PC-3 (cell line): Measurements from ENCODE around the gene GABRG3. TPM values are rescaled to one million over a fixed set of nuclear protein-coding genes. Genes with fewer than 3 reads are reported as not detected.

Source experiments
- ATAC-seq: fragments of 200-7000 bp; cut with Tn5 transposase; 2 replicates; pipeline ENCODE4 v1.9.1; 2020; ENCODE audit warnings: mild to moderate bottlenecking, moderate library complexity
- BruUV-seq: library from RNA; stranded (reverse); fragments of 400-500 nt; replicated peaks from 2 replicates; lab custom pipeline; 2021; lab: Mats Ljungman, UMichigan
- CTCF ChIA-PET: fragments of 300-600 bp; sonication (Branson Sonifier 250); formaldehyde crosslinking; loops from one replicate; lab custom pipeline; 2022; ENCODE audit warnings: antibody characterized with exemption; lab: Charles Lee
- POLR2A ChIA-PET: fragments of 300-600 bp; sonication (Branson Sonifier 250); formaldehyde crosslinking; loops from one replicate; lab custom pipeline; 2022; ENCODE audit warnings: antibody characterized with exemption; ENCODE audit not compliant: unreplicated experiment; lab: Charles Lee
- DNase-seq: peaks from one replicate; pipeline ENCODE4 v3.0.0-alpha.2; 2015
- H2AFZ ChIP-seq: fragments of 300-600 bp; sonication (generic); 2 replicates; pipeline ENCODE4 v1.6.0; 2016; ENCODE audit warnings: antibody characterized with exemption, low read length
- H3F3A ChIP-seq: fragments of 300-600 bp; sonication (generic); one replicate; pipeline ENCODE4 v1.6.0; 2017; ENCODE audit warnings: antibody characterized with exemption, low read length, control low read depth, mild to moderate bottlenecking; ENCODE audit not compliant: unreplicated experiment
- H3K27ac ChIP-seq: fragments of 300-600 bp; sonication (generic); 2 replicates; pipeline ENCODE4 v1.5.1; 2016; ENCODE audit warnings: mild to moderate bottlenecking, low read length
- H3K27me3 ChIP-seq: fragments of 300-600 bp; sonication (generic); 2 replicates; pipeline ENCODE4 v1.6.1; 2016; ENCODE audit warnings: low read length, mixed read lengths
- H3K36me3 ChIP-seq: fragments of 300-600 bp; sonication (generic); 2 replicates; pipeline ENCODE4 v1.6.1; 2016; ENCODE audit warnings: low read depth, mixed run types, low read length, mixed read lengths
- H3K4me1 ChIP-seq: fragments of 300-600 bp; sonication (generic); 2 replicates; pipeline ENCODE4 v1.5.1; 2016; ENCODE audit warnings: low read length; ENCODE audit not compliant: insufficient read depth
- H3K4me2 ChIP-seq: fragments of 300-600 bp; sonication (generic); 2 replicates; pipeline ENCODE4 v1.6.0; 2016; ENCODE audit warnings: low read length
- H3K4me3 ChIP-seq: fragments of 300-600 bp; sonication (generic); 2 replicates; pipeline ENCODE4 v1.5.1; 2016; ENCODE audit warnings: mild to moderate bottlenecking, low read length, mixed read lengths
- H3K79me2 ChIP-seq: fragments of 300-600 bp; sonication (generic); 2 replicates; pipeline ENCODE4 v1.6.1; 2017; ENCODE audit warnings: low read length, mixed read lengths
- H3K9ac ChIP-seq: fragments of 300-600 bp; sonication (generic); 2 replicates; pipeline ENCODE4 v1.6.0; 2016; ENCODE audit warnings: mild to moderate bottlenecking, low read length
- H3K9me2 ChIP-seq: fragments of 300-600 bp; sonication (generic); replicated peaks from 2 replicates; pipeline ENCODE4 v1.6.1; 2016; ENCODE audit warnings: mixed run types, low read length, mixed read lengths
- H3K9me3 ChIP-seq: fragments of 300-600 bp; sonication (generic); 2 replicates; pipeline ENCODE4 v1.6.1; 2016; ENCODE audit warnings: low read length, mixed read lengths
- H4K20me1 ChIP-seq: fragments of 300-600 bp; sonication (generic); 2 replicates; pipeline ENCODE4 v1.6.1; 2016; ENCODE audit warnings: low read length, mixed read lengths
- CTCF ChIP-seq: fragments of 300-600 bp; sonication (generic); conservative IDR thresholded peaks from 2 replicates; pipeline ENCODE4 v1.5.1; 2017; ENCODE audit warnings: antibody characterized with exemption, low read depth, mild to moderate bottlenecking, low read length
- EZH2 ChIP-seq: fragments of 300-600 bp; sonication (generic); IDR thresholded peaks from one replicate; pipeline ENCODE4 v1.6.1; 2017; ENCODE audit warnings: antibody characterized with exemption, mild to moderate bottlenecking, low read length; ENCODE audit not compliant: unreplicated experiment
- EZH2phosphoT487 ChIP-seq: fragments of 300-600 bp; sonication (generic); IDR thresholded peaks from 2 replicates; pipeline ENCODE4 v1.6.1; 2018; ENCODE audit warnings: mild to moderate bottlenecking, antibody characterized with exemption, low read length, borderline replicate concordance
- intact Hi-C: fragments of 100-400 bp; cut with micrococcal nuclease; formaldehyde crosslinking; loops from 2 replicates; pipeline ENCODE4 v1.9.0; 2023
- total RNA-seq: library from RNA; depleted of rRNA; stranded (reverse); fragments of >200 nt; gene quantifications from 2 replicates; pipeline ENCODE4 v1.2.3, GENCODE V29; 2014

The GABRG3 gene
- total RNA-seq, 1 experiment from 2014 or later = 0.11 TPM

GRCh38 chr15:27133249-27133648, 162.3 kb downstream of the GABRG3 start:
- peaks cover 18% of the 10 kb centered on the region; the same call in 1 of the 2 replicates for H3K9me3 ChIP-seq
- H3K4me2 ChIP-seq = no peak overlapping the region
- no peak for ATAC-seq
- no peaks in the 10 kb centered on the region for H3F3A ChIP-seq
- no peak overlapping the region for H3K9ac ChIP-seq
- H3K36me3 ChIP-seq = no peaks in the 10 kb centered on the region
- TF ChIP-seq EZH2phosphoT487 = no peak
- no peak for TF ChIP-seq CTCF
- TF ChIP-seq EZH2 = no peak
- no TSS peak for BruUV-seq
- no peaks in the 10 kb centered on the region for H3K4me1 ChIP-seq
- no peak overlapping the region for H3K27ac ChIP-seq
- DNase-seq = no peak
- no peaks in the 10 kb centered on the region for H4K20me1 ChIP-seq
- no peaks in the 10 kb centered on the region for H3K9me2 ChIP-seq
- H3K4me3 ChIP-seq = no peak overlapping the region
- CTCF ChIA-PET = no interaction called here
- no peaks in the 10 kb centered on the region for H3K27me3 ChIP-seq
- no peaks in the 10 kb centered on the region for H3K79me2 ChIP-seq
- no peak overlapping the region for H2AFZ ChIP-seq
- intact Hi-C loops = no loop called here
- POLR2A ChIA-PET = no interaction called here

GRCh38 chr15:27134481-27134880, 163.5 kb downstream of the GABRG3 start:
- CTCF ChIA-PET = no interaction called here
- no TSS peak for BruUV-seq
- POLR2A ChIA-PET = no interaction called here
- Histone ChIP-seq H3K36me3 (no peaks in the 10 kb centered on the region), H3K9ac (no peak overlapping the region), H3K79me2 (no peaks in the 10 kb centered on the region), H3K4me1 (no peaks in the 10 kb centered on the region), H3F3A (no peaks in the 10 kb centered on the region), H3K4me2 (no peak overlapping the region), H4K20me1 (no peaks in the 10 kb centered on the region), H3K9me2 (no peaks in the 10 kb centered on the region), H3K27me3 (no peaks in the 10 kb centered on the region), H2AFZ (no peak overlapping the region), H3K9me3 (peaks cover 16% of the 10 kb centered on the region; the same call in 1 of the 2 replicates), H3K27ac (no peak overlapping the region), H3K4me3 (no peak overlapping the region)
- TF ChIP-seq CTCF = no peak
- DNase-seq (no peak), ATAC-seq (no peak)
- intact Hi-C loops = no loop called here

GRCh38 chr15:27135151-27135550, 164.2 kb downstream of the GABRG3 start:
- POLR2A ChIA-PET = no interaction called here
- intact Hi-C loops = no loop called here
- TF ChIP-seq CTCF (no peak), EZH2phosphoT487 (no peak), EZH2 (no peak)

More at GRCh38 chr15:27135151-27135550, 164.2 kb downstream of the GABRG3 start:
- Histone ChIP-seq H3K4me3 (no peak overlapping the region), H4K20me1 (no peaks in the 10 kb centered on the region), H3K36me3 (no peaks in the 10 kb centered on the region), H2AFZ (no peak overlapping the region), H3K79me2 (no peaks in the 10 kb centered on the region), H3F3A (no peaks in the 10 kb centered on the region), H3K4me1 (no peaks in the 10 kb centered on the region), H3K4me2 (no peak overlapping the region), H3K9ac (no peak overlapping the region), H3K9me3 (peaks cover 14% of the 10 kb centered on the region; the same call in 1 of the 2 replicates), H3K27me3 (no peaks in the 10 kb centered on the region), H3K27ac (no peak overlapping the region), H3K9me2 (no peaks in the 10 kb centered on the region)
- CTCF ChIA-PET = no interaction called here
- no peak for DNase-seq
- no peak for ATAC-seq
- no TSS peak for BruUV-seq
